NCI-H510A treated with DMSO at 0.1 percent for 48 hours (cell line): ENCODE results near the gene KERA.
"Not testable (repeated sequence)": the region's sequence is repeated elsewhere in the genome, so short reads cannot be mapped to it uniquely, and the experiment has no call there.

Source experiments
- DNase-seq: peaks from one replicate; lab custom pipeline; 2025; lab: John Stamatoyannopoulos, UW

Gene KERA, protein sequence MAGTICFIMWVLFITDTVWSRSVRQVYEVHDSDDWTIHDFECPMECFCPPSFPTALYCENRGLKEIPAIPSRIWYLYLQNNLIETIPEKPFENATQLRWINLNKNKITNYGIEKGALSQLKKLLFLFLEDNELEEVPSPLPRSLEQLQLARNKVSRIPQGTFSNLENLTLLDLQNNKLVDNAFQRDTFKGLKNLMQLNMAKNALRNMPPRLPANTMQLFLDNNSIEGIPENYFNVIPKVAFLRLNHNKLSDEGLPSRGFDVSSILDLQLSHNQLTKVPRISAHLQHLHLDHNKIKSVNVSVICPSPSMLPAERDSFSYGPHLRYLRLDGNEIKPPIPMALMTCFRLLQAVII

DNA sequence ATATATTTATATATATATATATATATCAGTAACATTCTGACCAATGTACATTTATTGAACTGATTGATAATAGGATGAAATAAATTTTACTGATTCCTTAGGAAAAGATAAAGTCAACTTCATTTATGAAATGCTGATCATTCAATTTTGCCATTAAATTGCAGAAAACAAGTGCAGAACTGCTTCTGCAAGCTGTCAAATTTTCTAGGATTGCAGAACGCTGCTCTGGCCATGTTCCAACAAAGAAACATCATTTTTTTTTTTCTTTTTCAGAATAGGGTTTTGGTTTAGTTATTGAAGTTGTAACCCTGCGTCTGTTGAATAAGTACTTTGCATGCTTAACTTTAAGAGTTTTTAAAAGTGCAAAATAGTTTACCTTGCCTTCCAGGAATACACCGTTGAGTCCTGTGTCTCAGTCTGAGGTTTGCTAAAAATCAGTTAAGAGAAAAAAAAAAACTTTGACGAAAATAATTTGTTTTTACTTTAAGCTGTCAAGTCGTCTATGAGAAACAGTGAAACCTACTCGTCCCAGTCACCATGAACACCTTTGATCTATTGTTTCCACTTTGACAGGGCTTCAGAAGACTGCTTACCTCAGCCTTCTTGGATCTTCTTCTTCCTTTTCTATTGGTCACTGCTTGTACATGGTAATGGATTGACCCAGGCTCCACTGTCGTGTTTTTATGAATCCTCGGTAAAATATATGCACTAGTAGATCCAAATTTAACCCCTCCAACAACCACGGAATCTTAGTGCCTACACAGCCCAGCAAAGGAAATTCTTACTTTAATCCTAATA is at the start of gene KERA:
Gene KERA, minus strand, starts transcription at position 657 of the 798 bp plus-strand sequence. CDS start 1,743 bp downstream, outside the sequence.
- DNase-seq, result no peak

GRCh38 chr12:91106283-91106682 is 48.5 kb upstream of the KERA start:
- DNase-seq, result no peak

- DNase-seq, result no peak
These were observed 48.0 kb upstream of the KERA start for GRCh38 chr12:91105807-91106206.

GRCh38 chr12:91104812-91105466 is 47.1 kb upstream of the KERA start:
- DNase-seq, result no peak

DNA sequence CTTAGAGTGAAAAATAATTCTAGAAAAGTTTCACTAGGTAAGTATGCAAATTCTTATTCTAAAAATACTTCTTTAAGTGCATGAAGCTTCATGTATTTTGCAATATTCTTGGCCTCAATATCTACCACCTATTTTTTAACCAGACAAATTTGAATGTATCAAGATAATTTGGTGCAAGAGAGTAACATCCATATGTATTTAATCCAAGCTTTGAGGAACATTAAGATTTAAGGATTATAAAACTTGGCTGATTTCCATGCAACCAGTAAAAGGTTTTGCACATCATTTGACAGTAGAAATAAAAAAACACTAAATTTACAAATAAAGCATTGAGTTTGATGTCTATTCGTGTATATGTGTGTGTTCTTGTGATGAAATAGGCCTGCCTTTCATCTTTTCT is 45.8 kb upstream of the KERA start:
- DNase-seq, result no peak

DNA sequence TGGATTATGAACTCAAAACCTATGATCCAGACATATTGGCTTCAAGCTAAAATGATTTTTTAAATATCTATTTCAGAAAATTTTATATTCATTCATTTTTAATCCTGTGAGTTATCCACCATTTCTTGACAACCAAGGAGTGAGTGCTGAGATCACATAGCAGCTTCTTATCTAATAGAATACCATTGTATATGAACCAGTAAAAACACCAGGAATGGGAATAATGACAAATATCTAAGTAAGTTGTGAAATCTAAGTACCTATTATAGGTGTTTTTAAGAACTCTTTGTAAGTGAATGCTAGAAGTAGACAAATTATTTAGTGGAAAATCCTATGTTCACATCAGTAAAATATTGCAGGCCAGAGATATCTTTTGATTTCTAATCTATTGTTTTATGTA is 45.3 kb upstream of the KERA start:
- no peak for DNase-seq

DNA sequence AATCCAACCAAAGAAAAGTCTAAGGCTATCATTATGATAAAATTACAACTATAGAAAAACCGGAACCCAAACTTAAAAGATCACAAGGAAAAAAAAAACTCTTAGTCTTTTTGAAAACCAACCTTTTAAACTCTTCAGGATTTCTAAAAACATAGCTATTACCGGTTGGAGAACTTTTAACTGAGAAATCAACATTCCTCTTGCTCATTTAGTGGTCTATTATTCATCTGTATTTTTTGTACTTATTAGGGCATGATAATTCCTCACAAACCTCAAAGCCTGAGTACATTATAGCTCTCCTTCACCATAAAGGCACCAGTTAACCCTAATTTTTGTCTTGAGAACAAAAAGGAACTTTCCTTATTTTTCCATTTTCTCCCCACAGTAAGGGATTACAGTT is 43.1 kb upstream of the KERA start:
- DNase-seq, result no peak

- no peak for DNase-seq
These were observed 42.0 kb upstream of the KERA start for GRCh38 chr12:91099836-91100235.

GRCh38 chr12:91099341-91099740 is 41.5 kb upstream of the KERA start:
- DNase-seq, result no peak

- DNase-seq, result no peak
These were observed 41.1 kb upstream of the KERA start for GRCh38 chr12:91098941-91099340.

DNA sequence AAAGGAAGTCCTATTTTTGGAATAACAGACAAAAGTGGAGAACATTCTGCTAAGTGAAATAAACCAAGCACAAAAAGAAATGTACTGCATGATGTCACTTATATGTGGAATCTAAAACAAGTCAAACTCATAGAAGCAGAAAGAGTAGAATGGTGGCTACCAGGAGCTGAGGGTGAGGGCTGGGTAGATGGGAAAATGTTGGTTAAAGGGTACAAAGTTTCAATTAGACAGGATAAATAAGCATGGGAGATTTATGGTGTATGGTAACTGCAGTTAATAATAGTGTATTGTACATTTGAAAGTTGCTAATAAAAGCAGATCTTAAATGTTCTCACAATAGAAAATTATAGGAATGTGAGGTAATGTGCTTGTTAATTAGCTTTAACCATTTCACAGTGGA is 40.6 kb upstream of the KERA start:
- no peak for DNase-seq

DNA sequence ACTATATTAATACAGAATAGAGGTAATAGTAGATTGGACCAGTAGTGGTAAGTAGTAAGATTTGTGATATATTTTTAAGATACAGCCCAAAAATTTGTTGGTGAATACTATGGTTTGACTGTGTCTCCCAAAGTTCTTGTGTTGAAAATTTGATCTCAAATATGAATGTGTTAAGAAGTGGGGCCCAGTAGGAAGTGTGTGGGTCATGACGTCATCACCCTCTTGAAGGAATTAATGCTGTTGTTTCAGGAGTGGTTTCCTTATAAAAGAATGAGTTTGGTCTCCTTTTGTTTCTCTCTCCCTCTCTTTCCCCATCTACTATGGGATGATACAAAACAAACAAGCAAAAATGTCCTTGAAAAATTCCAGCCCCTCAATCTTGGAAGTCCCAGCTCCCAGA is 37.1 kb upstream of the KERA start:
- no peak for DNase-seq

- no peak for DNase-seq
These were observed 36.3 kb upstream of the KERA start for GRCh38 chr12:91094032-91094662.

DNA sequence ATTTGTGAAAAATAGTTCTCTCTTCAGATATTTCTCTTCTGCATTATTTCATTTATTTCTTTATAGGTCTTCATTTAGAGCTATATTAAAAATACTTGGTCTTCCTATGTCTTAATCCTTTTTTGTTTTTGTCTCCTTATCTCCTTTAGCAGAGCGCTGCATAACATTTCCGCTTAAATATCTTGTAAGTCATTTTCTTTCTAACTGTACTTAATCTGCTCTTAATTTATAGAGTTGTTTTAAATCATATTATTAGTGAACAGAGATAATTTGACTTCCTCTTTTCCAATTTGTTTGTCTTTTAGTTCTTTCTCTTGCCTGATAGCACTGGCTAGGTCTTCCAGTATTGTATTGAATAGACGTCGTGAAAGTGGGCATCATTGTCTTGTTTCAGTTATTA is 35.5 kb upstream of the KERA start:
- DNase-seq, result no peak

- DNase-seq, result no peak
These were observed 34.3 kb upstream of the KERA start for GRCh38 chr12:91091916-91092715.

DNA sequence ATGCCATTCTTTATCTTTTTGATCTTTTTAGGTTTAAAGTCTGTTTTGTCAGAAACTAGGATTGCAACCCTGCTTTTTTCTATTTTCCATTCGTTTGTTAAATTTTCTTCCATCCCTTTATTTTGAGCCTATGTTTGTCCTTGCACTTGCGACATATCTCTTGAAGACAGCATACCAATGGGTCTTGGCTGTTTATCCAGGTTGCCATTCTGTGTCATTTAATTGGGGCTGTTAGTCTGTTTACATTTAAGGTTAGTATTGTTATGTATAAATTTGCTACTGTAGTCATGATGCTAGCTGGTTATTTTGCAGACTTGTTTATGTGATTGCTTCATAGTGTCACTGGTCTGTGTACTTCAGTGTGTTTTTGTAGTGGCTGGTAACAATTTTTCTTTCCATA is 32.1 kb upstream of the KERA start:
- DNase-seq, result not testable (repeated sequence)

DNA sequence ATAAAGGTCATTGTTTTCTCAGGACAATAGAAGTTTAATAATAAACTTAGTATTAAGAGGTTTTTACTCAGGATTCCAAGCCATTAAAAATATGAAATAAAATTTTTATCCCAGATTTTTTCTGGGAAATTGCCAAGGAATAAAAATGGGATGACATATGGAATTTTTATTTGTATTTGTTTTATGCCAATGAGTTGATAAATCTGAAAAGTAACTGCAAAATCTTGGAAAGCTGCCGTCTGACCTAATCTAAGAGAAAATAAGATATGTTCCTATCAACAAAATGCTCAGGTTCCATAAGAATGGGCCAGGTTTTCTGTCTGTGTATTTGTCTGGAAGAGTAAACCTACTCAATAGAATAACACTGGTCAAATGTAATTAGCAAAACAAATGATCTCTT is 22.2 kb upstream of the KERA start:
- no peak for DNase-seq

GRCh38 chr12:91078501-91078900 is 20.7 kb upstream of the KERA start:
- DNase-seq, result no peak

DNA sequence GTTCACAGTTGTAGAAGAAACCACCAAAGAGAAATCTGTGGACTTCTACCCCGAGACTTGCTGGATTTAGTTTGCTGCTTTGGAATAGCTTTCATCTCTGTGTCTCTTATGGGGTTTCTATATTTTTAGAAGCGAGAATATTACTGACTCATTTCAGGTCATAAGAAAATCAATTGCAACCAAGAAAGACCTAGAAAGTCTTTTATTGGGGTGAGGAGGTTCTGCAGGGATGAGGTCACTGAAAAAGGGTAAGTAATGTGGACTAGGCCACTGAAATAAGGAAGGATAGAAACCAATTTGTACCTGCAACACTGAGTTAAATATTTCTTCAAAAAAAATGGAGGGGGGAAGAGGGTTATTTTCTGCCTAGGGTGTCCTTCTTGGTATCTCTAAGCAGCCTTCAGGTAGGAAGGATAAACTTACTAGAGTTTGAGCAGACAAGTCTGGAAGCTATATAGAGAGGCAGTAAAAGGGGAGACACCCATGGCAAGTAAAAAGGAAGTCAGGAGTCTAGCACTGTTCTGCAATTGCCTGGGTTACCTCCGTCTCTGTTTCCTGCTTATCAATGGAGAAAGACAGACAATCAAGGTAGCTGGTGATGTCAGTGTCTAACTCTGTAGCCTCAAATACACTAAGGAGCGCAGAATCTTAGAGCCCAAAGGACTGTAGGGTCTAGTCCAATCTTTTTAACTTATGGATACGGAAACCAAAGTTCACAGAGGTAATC is 19.6 kb upstream of the KERA start:
- DNase-seq, result no peak

DNA sequence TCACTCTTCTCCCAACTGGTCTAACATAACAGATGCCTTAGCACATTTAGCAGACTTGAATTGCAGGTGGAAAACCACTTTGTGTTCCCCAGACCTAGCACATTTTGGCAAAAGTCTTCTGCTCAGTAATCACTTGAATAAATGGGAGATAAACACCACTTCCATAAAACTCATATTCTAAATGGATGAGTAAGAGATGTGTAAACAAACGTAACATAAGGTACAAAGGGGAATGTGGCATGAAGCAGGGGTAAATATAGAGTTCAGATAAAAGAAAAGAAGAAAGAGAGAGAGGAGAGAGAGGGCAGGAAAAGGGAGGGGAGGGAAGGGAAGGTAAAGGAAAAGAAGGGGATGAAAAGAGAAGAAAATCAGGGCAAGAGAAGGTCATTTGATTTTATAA is 17.0 kb upstream of the KERA start:
- no peak for DNase-seq

GRCh38 chr12:91074154-91074709 is 16.4 kb upstream of the KERA start:
- no peak for DNase-seq
